HG03103 (cell line): ENCODE measurements around the gene FALEC.
"Not testable (repeated sequence)": the region's sequence is repeated elsewhere in the genome, so short reads cannot be mapped to it uniquely, and the experiment has no call there.

Source experiments
- ATAC-seq: cut with Tn5 transposase; IDR thresholded peaks from one replicate; pipeline ENCODE4 v1.9.1; 2021; ENCODE audit warnings: low read depth; ENCODE audit not compliant: unreplicated experiment

The FALEC gene

GRCh38 chr1:150557065-150557600 is 41.6 kb downstream of the FALEC start:
- no peak for ATAC-seq

DNA sequence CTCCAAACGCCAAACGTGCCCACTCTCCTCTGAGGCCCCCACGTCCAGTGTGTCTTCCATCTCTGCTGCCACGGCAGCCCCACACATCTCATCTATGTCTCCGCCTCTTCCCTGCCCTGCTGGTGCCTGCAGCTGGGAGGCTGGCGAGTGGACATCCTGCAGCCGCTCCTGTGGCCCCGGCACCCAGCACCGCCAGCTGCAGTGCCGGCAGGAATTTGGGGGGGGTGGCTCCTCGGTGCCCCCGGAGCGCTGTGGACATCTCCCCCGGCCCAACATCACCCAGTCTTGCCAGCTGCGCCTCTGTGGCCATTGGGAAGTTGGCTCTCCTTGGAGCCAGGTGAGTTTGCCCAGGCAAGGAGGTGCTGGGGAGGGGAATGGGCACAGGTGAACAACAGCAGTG is 42.3 kb downstream of the FALEC start:
- no peak for ATAC-seq

- no peak for ATAC-seq
These were observed 42.8 kb downstream of the FALEC start for GRCh38 chr1:150558303-150558704.

DNA sequence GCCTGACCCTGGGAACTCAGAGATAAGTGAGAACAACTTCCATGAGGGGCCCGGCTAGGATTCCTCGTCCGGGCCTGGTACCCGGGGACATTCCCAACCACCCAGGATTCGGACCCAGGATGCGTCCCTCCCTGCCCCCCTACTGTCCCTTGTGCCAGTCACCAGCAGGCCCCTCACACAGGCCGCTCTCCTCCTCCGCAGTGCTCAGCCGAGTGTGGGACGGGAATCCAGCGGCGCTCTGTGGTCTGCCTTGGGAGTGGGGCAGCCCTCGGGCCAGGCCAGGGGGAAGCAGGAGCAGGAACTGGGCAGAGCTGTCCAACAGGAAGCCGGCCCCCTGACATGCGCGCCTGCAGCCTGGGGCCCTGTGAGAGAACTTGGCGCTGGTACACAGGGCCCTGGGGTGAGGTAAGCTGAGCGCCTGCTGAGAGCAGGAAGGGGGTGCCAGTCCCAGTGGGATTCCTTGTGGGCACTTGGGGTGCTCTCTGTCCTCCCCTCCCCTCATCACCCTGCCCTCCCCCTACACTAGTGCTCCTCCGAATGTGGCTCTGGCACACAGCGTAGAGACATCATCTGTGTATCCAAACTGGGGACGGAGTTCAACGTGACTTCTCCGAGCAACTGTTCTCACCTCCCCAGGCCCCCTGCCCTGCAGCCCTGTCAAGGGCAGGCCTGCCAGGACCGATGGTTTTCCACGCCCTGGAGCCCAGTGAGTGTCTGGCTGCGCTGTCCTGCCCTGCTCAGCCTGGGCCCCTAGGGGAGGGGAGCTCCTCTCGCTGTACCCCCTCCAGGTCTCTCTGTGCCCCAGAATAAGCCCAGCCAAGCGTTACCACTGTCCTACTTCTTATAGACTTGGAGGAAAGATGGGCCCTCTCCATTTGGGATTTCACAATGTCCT is 43.5 kb downstream of the FALEC start:
- no peak for ATAC-seq

GRCh38 chr1:150559656-150560010 is 44.1 kb downstream of the FALEC start:
- no peak for ATAC-seq

- ATAC-seq, result no peak
These were observed 44.5 kb downstream of the FALEC start for GRCh38 chr1:150560011-150560438.

GRCh38 chr1:150560576-150561253 is 45.2 kb downstream of the FALEC start:
- no peak for ATAC-seq

- ATAC-seq, result no peak
These were observed 45.9 kb downstream of the FALEC start for GRCh38 chr1:150561254-150561973.

DNA sequence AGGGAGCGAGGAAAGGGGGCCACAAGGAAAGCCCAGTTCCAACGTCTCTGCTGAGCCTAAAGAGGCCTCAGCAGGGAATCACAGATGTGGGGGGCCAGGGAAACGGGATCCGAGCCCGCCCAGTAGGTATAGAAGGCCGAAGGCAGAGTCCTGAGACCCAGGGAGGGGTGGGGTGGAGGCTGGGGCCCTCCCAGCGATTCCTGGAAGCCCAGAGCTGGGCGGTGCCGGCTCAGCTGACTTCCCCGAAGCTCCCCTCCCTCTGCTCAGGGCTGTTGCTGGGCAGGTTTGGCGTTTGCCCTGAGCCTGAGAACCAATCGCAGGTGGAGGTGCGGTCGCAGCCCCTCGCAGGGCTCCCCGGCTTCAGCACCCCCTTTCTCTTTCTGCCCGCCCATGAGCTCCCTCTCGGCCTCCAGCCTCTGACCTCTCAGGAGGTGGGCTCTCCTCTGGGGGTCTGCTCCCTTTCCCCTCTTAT is 46.5 kb downstream of the FALEC start:
- ATAC-seq, result no peak

- peak; percentile 37 for ATAC-seq
These were observed 47.1 kb downstream of the FALEC start for GRCh38 chr1:150562446-150563339.

- ATAC-seq, result no peak
These were observed 47.9 kb downstream of the FALEC start for GRCh38 chr1:150563340-150564038.

DNA sequence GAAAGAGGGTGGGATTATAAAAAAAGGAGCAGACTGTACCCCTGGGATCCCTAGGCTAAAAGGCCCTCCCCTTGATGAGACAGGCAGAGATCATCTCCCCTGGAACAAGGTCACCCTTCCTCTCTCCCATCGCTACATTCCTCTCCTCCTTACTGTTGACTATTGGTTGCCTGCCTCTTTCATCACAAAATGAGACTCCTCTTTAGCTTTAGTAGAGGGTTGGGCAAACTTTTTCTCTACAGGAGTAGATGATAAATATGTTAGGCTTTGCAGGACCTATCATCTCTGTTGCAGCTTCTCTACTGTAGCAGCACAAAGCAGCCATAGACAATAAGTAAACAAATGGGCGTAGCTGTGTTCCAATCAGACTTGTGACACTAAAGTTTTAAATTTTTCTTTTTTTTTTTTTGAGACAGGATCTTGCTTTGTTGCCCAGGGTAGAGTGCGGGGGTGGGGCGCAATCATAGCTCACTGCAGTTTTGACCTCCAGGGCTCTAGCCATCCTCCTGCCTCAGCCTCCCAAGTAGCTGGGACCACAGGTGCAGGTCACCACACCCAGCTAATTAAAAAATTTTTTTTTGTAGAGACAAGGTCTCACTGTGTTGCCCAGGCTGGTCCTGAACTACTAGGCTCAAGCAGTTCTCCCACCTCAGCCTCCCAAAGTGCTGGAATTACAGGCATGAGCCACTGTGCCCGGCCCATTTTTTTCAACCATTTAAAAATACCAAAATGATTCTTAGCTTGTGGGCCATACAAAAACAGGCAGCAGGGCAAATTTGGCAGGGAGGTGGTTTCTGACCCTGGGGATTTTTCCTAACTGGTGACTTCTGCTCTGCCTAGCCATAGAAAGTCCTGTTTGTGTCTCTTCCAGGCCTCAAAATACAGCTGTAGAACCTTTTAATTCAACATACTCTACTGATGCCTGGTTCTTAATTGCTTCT is 48.8 kb downstream of the FALEC start:
- ATAC-seq, result no peak

DNA sequence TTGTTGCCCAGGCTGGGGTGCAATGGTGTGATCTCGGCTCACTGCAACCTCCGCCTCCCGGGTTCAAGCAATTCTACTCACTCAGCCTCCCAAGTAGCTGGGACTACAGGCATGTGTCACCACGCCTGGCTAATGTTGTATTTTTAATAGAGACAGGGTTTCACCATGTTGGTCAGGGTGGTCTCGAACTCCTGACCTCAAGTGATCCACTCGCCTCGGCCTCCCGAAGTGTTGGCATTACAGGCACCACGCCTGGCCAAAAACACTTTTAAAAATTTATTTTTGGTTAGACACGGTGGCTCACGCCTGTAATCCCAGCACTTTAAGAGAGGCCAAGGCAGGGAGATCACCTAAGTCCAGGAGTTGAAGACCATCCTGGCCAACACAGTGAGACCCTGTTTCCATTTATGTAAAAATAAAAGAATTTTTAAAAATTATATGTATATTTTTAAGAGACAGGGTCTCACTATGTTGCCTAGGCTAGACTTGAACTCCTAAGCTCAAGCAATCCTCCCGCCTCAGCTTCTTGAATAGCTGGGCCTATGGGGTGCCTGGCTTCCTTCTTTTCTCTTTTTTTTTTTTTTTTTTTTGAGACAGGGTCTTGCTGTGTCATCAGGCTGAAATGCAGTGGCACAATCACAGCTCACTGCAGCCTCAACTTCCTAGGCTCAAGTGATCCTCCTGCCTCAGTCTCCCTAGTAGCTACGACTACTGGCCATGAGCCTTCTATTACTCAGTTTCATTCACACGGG is 49.9 kb downstream of the FALEC start:
- ATAC-seq, result not testable (repeated sequence)

- no peak for ATAC-seq
These were observed 51.2 kb downstream of the FALEC start for GRCh38 chr1:150566589-150567340.

- no peak for ATAC-seq
These were observed 51.8 kb downstream of the FALEC start for GRCh38 chr1:150567341-150567716.

DNA sequence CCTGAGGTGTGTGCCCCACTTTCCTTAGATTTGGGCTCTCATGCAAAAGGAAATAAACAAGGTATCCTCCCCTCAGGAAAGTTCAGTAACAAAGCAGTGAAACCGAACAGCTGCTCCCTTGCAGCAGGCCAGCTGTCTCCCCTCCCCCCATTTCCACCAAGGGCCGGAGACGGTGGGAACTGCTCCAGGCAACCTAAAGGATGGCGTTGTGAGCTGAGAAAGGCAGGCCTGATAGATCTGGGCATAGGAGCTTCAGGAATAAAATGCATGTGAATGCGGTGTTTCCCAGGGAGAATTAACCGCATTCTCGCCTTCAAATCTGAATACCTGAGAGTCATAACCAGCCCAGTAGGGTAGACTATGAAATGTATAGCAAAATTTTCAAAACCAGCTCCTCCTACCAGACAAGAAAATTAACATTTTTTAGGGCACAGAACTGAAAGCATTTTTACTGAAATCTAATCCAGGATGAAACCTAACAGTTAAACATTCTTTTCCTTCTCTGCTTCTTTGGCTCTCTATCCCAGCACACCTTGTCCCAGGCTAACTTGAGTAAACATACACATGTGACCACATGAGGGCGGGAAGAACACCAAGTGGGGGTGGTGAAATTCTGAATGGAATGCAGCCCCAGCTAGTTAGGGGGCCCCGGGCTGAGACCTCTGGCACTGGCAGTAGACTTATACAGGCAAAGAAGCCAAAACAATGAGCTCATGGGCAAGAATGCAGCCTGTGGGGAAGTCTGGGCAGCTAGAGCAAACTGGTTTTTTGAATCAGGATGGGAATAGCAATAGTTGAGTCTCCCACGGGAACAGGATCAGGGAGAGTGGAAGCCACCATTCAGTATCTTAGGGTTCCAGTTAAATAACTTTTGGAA is 52.4 kb downstream of the FALEC start:
- ATAC-seq, result no peak
